AG08396 (cell line): Measurements from ENCODE around the gene C14orf119.
"Not testable (repeated sequence)": the region's sequence is repeated elsewhere in the genome, so short reads cannot be mapped to it uniquely, and the experiment has no call there.

Source experiments
- DNase-seq: peaks from one replicate; pipeline ENCODE4 v3.0.0; 2012; ENCODE audit warnings: low spot score, mixed read lengths

C14orf119 gene

DNA sequence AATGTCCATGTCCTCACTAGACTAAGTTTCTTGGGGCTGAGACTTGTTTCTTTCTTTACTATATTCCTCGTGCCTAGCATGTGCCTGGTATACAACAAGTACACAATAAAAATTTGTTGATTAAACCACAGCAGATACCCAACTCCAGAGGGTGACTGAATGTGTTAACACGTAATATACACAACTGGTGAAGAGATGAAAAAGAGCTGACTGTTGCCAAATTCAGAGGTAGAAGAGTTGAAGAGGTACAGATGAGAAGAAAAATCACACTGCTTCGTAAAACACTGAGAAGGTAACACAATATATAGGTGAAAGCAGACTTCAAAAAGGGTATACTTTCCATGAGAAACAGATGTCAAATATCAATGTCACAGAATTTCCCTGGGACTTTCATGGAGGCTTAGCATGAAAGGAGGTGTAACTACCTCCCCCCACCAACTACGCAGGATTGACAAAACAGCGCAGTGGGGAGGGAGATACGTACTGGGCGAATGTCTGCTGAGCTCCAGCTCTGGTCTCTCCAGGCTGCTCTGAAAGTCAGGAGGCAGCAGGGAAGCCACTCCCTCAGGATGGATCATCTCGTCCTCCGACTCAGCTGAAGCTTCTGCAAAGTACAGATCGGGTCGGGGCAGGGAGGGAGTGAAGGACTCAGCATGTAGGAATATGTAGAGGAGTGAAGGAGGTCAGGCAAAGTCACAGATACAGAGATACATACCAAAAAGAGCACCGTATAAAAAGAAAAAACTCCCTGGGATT is 5.6 kb upstream of the C14orf119 start:
- DNase-seq, result no peak

GRCh38 chr14:23090254-23090636 is 5.1 kb upstream of the C14orf119 start:
- no peak for DNase-seq

DNA sequence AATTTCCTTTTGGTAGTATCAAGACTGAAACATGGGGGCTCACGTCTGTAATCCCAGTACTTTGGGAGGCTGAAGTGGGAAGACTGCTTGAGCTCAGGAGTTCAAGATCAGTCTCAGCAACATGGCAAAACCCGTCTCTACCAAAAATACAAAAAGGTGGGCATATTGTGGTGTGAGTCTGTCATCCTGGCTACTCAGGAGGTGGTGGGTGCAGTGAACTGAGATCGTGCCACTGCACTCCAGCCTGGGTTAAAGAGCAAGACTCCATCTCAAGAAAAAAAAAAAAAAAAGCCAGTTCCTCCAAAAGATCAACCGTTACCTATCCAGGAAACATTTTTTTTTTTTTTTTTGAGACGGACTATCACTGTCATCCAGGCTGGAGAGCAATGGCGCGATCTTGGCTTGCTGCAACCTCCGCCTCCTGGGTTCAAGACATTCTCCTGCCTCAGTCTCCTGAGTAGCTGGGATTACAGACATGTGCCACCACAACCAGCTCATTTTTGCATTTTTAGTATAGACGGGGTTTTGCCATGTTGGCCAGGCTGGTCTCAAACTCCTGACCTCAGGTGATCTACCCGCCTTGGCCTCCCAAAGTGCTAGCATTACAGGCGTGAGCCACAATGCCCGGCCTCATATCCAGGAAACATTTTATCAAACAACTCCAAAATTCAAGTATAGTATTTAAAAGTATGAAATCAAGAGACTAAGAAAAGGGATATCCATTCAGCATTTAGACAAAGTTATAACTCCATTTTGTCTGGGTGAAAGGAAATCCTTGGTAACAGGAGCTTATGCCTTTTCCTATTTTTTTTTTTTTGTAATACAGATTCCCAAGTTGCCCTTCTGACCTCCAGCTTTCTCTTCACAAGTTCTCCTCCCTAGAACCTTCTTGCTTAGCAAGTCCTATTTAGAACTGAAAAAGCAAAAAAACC is 3.7 kb upstream of the C14orf119 start:
- DNase-seq, result no peak

GRCh38 chr14:23093104-23093503 is 2.2 kb upstream of the C14orf119 start:
- DNase-seq, result no peak

DNA sequence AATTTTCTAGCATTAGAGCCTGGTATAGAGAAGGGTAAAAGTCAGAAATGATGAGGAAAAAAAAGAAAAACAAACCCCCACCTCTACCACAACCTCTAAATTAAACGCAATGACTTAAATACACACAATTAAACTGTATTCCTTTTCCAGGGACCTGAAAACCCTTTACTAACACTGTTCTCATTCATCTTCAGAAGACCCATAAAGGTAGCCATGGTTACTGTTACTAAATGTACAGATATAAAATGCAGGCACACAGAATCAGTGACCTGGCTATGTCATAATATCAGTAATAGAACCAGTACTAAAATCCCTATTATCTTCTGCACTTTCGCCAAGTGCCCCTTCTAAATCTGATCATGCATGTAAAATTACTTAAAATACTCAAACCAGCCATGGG is 1.8 kb upstream of the C14orf119 start:
- DNase-seq, result no peak

DNA sequence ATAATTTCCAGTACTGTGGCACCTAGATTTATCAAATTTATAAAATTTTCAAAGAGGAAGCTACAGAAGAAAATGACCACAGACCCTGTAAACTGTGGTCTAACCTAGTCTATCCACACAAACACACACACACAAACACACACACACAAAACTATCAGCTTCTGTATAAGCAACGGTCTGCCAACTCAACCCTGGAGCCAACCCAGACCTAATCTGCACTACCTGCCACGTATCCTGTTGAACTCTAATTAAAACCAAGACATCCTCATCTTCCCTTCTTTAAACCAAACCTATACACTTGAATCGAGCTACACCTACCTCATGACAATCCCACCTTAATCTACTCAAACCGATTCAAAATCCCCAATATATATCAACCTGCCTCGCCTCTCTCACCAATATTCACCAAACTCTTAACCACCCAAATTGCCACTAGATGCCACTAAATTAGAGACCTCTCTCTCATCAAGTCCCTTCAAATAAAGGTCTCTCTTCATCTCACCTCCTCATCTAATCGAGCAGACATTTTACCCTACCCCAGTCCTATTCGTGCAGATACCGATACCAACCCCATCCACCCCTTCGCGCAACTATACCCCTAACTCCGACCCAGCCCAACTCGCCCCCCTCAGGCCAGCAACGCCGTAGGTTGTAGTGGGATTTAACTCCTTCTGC is 1.2 kb upstream of the C14orf119 start:
- DNase-seq, result no peak

DNA sequence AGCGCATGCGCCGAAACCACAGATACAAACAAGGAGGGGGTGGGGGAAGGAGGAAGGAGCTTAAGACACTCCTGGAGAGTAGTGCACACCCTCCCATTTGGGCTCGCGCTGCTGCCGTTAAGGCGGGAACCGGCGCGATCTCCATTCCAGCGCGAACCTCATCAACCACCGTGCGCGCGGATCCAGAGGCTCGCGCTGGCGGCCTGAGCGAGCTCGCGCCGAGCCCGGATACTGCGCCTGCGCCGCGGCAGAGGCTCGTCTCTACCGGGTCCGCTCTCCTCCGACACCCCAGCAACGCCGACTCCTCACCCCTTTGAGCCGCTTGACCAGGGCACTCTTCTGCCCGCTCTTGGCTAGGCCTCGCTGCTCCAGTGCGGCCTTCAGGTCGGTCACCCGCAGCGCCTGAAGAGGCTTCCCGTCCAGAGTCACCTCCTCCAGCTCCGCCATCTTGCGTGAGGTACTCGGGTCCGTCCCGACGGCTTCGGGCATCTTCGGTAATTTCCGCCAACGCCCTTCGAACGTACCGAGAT is 574 bp upstream of the C14orf119 start, which contains the start of gene ACIN1:
Gene ACIN1 (minus strand): TSS at position 471 of the 530 bp plus-strand sequence. CDS start 24 bp downstream, at position 447.
- peak; percentile 82 for DNase-seq

GRCh38 chr14:23097786-23098185 is 2.5 kb downstream of the C14orf119 start:
- DNase-seq, result no peak

- DNase-seq, result no peak
These were observed 4.0 kb downstream of the C14orf119 start for GRCh38 chr14:23099212-23099861.

DNA sequence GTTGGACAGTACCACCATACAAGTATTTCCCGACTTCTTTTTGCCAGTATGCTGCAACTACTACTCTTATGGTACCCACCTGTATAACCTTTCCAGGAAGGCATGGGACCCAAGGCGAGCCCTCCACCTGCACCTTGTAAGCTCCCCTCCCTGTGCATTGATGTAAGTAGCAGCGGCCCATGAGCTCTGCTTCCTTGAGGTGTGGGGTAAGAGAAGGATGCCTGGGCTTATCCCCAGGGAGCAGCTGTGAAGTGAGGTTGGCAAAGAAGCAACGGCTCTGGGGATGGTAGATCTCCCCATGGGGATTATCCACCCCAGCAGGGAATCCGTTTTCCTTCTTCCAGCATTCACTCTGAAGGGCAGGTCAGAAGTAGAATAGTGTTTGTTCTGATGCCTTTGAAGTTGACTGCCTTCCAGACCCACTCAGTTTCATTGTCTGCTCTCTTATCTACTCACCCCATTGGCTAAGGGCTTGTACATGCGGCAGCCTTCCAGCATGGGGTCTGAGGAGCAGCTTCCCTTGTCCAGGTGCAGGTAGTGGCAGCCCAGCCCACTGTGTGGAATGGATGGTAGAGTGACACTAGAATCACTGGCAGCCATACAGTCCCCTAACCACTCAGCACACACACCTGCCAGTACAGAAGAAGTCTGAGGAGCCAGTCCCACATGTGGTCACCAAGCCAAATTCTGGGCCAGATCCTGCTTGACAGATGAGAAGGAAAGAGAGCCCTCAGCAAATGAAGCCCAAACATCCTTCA is 6.1 kb downstream of the C14orf119 start:
- no peak for DNase-seq

- DNase-seq, result no peak
These were observed 6.8 kb downstream of the C14orf119 start for GRCh38 chr14:23101986-23102625.

- no peak for DNase-seq
These were observed 7.5 kb downstream of the C14orf119 start for GRCh38 chr14:23102801-23103200.

DNA sequence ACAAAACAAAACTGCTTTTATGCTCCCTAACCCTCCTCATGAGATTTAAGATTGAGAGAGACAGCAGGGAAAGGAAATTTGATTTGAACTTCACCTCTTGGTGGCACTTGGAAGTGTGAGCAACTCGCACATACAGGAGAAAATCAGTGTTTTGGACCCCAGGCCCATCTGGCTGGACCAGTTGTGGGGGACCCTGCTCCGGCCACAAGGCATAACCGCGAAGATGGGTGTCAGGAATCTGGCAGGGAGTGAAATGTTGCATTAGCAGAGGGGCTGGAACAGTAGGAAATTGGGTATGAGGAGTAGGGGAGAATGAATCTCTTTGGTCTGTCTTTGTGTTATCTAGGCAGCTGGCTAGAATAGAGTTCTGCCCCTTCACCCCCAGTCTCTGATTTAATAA is 8.3 kb downstream of the C14orf119 start:
- DNase-seq, result no peak

DNA sequence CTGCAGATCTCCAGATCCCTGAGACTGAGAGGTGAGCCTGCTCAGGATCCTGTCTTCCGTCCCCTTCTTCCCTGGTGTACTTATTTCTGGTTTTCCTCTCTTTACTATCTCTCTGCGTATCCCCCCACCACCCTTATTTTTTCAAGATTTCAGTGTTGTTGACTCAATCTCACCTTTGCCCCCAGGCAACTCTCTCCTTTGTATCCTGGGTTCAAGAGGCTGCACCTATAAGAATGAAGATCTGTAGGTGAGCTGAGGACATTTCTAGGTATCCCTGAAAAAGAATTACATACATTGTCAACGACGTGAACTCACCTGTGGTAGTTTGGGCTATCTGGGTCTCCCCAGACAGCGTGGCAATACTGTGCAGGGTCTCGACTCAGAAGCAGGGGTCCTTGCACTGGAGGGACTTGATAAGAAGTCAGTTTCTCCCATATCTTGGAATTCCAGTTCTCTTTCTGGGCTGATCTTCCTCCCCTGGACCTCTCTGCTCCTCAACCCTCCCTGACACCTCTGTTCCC is 8.8 kb downstream of the C14orf119 start:
- DNase-seq, result no peak

DNA sequence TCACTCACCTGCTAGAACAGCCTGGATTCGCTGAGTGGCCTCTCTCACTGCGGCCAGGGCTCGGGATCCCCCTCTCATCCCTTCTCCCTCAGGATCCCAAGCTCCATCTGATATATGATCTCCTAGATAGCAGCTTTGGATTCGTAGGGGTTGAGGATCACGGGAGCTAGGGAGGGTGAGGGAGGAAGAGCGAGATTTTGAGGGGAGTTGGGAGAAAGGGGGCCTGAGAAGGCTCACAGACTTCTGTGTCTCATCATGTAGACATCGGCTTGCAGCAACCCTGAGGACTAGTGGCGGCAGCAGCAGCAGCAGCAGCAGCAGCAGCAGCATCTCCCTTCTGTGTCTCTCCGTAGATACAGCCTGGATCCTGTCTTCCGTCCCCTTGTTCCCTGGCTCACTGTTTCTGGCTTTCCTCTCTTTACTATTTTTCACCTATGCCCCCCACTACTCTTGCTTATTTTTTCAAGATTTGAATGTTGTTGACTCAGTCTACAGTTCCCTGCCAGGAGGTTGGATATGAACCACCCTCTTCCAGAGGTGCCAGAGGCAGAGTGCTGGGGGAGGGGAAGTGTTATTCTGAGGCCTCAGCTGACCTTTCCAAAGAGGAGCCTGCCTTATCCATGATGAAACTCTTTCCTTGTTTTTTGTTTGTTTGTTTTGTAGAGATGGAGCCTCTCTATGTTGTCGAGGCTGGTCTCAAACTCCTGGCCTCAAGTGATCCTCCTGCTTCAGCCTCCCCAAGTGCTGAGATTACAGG is 9.5 kb downstream of the C14orf119 start, which contains the start of gene CIROP:
Gene CIROP (minus strand): TSS at position 399 of the 757 bp plus-strand sequence. CDS start 69 bp downstream, at position 330.
- DNase-seq, result no peak

- DNase-seq, result no peak
These were observed 10.1 kb downstream of the C14orf119 start for GRCh38 chr14:23105348-23105824.

GRCh38 chr14:23106747-23107045 is 11.4 kb downstream of the C14orf119 start:
- no peak for DNase-seq

GRCh38 chr14:23107620-23108019 is 12.3 kb downstream of the C14orf119 start:
- DNase-seq, result not testable (repeated sequence)

GRCh38 chr14:23108169-23108568 is 12.9 kb downstream of the C14orf119 start:
- DNase-seq, result not testable (repeated sequence)
